Renal pelvis (tissue), 4 donors: ENCODE measurements around the gene AZIN2. TPM values are rescaled to one million over a fixed set of nuclear protein-coding genes. Genes with fewer than 3 reads are reported as not detected.
A peak's percentile ranks its signal among the peaks of the same experiment; 100 is the strongest.
"Not testable (repeated sequence)": the region's sequence is repeated elsewhere in the genome, so short reads cannot be mapped to it uniquely, and the experiment has no call there.

Experiments used
- DNase-seq: peaks from one replicate; pipeline ENCODE4 v3.0.0-alpha.2; 2013
- polyA plus RNA-seq, 3 donors: library from polyadenylated mRNA; unstranded; fragments of 120-200 nt; gene quantifications; one replicate each; pipeline ENCODE4 v1.2.1, GENCODE V29; 2013; ENCODE audit not compliant: insufficient read length in 3 of 3

The AZIN2 gene
- polyA plus RNA-seq, 3 donors: 7.3 to 10.8 (median 9.9) TPM

- no peak for DNase-seq
Measured at GRCh38 chr1:33126411-33127000, 45.6 kb downstream of the AZIN2 start.

- peak; percentile 100 for DNase-seq
Measured at GRCh38 chr1:33127001-33127823, 46.3 kb downstream of the AZIN2 start.

GRCh38 chr1:33128781-33129180 lies 47.8 kb downstream of the AZIN2 start:
- DNase-seq: no peak

GRCh38 chr1:33130297-33130696 lies 49.3 kb downstream of the AZIN2 start:
- DNase-seq: no peak

GRCh38 chr1:33131191-33131590 lies 50.2 kb downstream of the AZIN2 start:
- no peak for DNase-seq

- DNase-seq: no peak
Measured at GRCh38 chr1:33132549-33132948, 51.6 kb downstream of the AZIN2 start.

- DNase-seq: no peak
Measured at GRCh38 chr1:33133478-33134105, 52.6 kb downstream of the AZIN2 start.

GRCh38 chr1:33136041-33136440 lies 55.1 kb downstream of the AZIN2 start:
- not testable (repeated sequence) for DNase-seq

GRCh38 chr1:33137800-33138199 lies 56.8 kb downstream of the AZIN2 start:
- peak; percentile 44 for DNase-seq

GRCh38 chr1:33140153-33141149 lies 59.5 kb downstream of the AZIN2 start:
- DNase-seq: no peak

GRCh38 chr1:33141216-33141615 lies 60.3 kb downstream of the AZIN2 start:
- DNase-seq: no peak

GRCh38 chr1:33141781-33142180 lies 60.8 kb downstream of the AZIN2 start:
- no peak for DNase-seq

- no peak for DNase-seq
Measured at GRCh38 chr1:33142483-33143064, 61.6 kb downstream of the AZIN2 start.

GRCh38 chr1:33143176-33143575 lies 62.2 kb downstream of the AZIN2 start:
- DNase-seq: no peak

GRCh38 chr1:33143698-33144097 lies 62.7 kb downstream of the AZIN2 start:
- DNase-seq: no peak

GRCh38 chr1:33146003-33146402 lies 65.0 kb downstream of the AZIN2 start:
- DNase-seq: no peak

- no peak for DNase-seq
Measured at GRCh38 chr1:33147275-33147996, 66.5 kb downstream of the AZIN2 start.

- no peak for DNase-seq
Measured at GRCh38 chr1:33147997-33148314, 67.0 kb downstream of the AZIN2 start.

- no peak for DNase-seq
Measured at GRCh38 chr1:33148615-33149014, 67.7 kb downstream of the AZIN2 start.

GRCh38 chr1:33149453-33150190 lies 68.7 kb downstream of the AZIN2 start:
- no peak for DNase-seq
